ENCODE results near the gene SPP2.

Gene SPP2

DNA sequence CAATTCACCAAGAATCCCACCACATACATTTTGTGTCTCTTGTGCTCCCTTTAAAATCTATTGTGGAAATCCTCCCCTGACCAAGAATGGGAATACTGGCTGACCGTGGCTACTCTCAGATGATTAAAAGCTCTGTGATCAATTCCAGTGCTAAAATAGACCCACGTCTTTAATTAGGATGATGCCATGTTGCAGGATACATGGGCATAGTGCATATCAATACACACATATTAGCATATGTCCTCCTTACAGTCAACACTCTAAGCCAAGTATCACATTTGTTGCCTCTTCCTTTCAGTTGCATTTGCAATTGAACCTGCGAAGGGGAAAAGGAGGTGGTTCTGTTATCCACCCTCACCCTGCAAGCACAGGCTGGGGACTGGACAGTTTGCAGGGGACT, 41.8 kb downstream of the SPP2 start:
- DNase-seq (ENCODE audit: low spot score) = no peak

DNA sequence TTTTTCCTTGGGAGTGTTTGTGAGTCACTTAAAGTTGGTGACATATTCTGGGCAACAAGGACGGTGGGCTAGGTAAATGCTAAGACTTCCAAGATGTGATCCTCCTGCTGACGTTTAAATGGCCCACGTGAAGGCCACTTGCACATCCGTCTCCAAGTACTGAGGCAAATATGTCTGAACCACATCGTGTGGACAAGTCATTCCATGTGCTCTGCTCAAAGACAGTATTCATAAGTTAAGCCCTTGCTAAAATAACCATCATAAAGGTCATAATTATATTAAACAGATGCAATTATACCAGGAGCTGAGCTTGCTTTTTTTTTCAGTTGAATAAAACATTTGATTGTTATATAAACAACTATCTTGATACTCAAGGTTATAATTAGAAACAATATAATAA, 44.8 kb downstream of the SPP2 start:
- DNase-seq (ENCODE audit: low spot score) = no peak

DNA sequence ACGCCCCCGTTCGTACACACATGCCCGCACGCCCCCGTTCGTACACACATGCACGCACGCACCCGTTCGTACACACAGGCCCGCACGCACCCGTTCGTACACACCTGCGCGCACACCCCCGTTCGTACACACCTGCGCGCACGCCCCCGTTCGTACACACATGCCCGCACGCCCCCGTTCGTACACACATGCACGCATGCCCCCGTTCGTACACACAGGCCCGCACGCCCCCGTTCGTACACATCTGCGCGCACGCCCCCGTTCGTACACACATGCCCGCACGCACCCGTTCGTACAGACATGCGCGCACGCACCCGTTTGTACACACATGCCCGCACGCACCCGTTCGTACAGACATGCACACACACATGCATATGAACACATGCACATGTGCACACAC, 45.7 kb downstream of the SPP2 start:
- no peak for DNase-seq (ENCODE audit: low spot score)

DNA sequence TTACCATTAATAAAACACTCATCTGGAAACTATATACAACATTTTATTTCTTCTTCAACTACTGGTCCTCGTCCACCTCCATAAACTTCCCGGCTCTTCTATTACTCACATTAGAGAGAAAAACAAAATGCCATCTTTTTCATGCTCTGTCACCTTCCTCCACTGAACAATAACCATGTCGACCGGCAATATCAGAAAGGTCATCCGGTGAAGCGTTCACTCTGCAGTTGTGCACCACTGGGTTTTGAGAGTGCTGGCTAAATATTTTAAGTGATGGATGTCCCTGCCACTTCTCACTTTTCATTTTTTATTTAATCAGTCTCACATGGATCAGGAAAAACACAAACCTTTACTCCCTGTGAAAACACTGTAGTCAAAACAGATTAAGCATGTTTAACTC, 48.2 kb downstream of the SPP2 start:
- DNase-seq (ENCODE audit: low spot score) = no peak

DNA sequence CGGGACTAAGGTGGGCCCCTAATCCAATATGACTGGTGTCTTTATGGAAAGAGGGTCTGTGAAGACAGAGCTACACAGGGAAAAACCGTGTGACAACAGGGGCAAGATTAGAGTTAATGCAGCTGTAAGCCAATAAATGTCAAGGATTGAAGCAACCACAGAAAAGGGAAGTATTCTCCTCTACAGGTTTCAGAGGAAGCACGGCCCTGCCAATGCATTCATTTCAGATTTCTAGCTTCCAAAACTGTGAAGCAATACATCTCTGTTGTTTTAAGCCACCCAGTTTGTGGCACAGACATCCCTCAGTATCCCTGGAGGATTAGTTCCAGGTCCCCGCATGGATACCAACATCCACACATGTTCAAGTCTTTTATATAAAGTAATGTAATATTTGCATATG, 48.8 kb downstream of the SPP2 start:
- no peak for DNase-seq (ENCODE audit: low spot score)

DNA sequence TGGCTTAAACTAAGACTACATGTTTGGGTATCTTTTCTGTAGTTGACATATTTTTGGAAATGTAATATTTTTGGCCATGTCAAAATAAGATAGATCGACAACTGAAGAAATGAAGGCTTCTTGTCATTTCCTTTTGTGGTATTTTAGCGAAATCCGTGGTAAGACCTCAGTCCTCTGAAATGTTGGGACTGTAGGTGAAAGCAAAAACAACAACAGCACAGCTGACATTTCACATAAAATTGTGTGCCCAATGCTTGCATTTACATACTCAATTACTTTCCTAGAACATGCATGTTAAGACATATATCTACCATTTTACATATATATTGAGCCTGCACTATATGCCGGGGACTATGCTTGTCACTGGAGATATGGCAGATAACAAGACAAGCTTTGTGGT, 50.2 kb downstream of the SPP2 start:
- no peak for DNase-seq (ENCODE audit: low spot score)

DNA sequence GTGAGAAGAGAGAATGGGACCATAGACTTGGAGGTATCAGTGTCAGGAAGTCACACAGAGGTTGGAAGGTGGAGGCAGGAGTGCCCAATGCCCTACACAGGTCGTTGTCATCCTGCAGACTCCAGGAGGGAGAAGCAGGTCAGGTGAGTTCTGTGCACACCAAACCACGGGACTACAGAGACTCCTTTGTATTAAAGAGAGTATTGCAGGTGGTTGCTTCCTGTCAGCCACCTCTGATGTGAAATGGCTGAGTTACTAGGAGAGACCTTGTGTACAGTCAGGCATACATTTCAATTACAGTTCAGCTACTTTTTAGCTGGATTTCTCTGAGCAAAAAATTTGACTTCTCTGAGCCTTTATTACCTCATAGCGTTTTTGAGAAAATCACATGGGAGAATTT, 51.6 kb downstream of the SPP2 start:
- DNase-seq (ENCODE audit: low spot score) = peak; percentile 22

DNA sequence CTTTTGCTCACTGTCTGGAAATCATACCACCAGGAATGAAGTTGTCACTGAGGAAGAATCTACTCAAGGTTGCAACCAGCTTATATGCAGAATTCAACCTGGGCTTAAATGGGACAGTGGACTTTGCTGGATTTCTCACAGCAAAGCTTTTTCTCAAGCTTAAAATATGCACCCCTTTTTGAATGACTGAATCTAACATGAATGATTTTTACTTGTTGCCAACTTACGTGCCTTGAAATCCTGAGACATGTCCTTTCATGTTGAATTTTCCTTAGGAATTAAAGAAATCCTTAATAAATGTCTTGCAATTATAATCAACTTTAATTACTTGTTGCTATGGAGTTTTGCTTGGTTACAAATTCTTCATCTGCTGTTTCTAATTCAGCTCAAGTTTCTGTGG, 57.4 kb downstream of the SPP2 start:
- no peak for DNase-seq (ENCODE audit: low spot score)

DNA sequence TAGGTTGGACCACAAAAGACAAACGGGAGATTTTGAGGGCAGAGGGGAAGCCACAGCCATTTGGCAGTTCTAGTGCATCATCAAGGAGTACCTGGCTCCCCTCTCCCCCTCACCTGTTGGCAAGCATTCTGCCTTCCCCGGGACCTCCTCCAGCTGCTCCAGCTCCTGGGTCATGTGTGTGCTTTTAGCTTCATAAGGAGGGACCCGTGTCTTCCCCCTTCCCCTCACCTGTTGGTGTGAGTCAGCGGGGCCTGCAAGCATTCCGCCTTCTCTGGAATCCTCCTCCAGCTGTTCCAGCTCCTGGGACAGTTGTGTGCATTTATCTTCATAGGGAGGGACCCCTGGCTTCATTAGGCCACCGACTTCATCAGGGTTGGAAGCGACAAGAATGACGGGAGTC, 58.8 kb downstream of the SPP2 start:
- DNase-seq (ENCODE audit: low spot score) = no peak

DNA sequence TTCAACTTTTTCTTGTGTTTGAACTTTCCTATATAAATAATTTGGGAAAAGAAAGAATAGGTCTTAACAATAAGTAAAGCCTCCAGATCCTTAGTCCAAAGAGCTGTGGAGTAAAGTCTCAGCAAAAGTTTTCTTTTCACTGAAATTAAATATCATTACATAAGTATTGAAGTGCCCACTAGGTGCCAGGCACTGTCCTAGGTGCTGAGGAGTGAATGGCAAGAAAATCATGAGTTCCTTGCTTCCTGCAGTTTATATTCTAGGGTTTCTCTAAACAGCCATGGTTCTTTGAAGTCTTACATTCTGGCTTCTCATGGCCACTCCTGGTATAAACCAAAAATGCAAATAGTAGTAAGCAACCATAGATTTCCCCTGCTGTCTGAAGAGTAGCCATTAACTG, 59.7 kb downstream of the SPP2 start:
- no peak for DNase-seq (ENCODE audit: low spot score)

DNA sequence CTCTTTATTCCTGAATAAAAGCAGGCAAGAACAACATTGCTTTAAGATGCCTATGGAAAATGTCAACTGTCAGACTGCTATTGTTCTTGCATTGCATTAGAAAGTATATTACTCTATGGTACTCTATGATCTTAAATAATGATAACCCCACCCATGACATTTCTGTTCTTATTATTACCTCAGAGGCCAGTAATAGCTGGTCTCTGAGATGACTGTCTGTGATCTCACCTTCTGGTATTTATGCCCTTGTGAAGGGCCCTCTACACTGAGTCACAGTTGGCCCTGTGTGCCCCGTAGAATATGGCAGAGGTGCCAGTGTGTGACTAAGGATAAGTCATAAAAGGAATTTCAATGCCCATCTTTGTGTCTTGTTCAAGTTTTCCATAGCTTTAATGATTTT, 61.0 kb downstream of the SPP2 start:
- no peak for DNase-seq (ENCODE audit: low spot score)

DNA sequence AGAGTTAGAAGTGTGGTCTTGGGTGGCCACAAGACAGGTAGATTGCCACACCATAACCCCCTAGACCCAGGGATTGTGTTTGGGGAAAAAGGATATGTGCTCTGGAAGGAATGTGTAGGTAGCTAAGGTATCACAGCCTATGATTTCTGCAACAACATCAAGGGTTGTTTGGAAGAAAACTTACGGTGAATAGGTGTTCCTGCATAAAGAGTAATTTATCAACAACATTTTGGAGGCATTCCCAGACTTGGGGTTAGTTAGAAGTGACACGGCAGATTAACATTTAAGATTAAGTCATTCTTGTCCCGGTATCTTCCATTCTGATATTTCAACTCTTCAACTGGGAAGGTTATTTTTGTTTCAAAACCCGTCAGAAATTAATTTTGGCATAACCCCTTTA, 65.5 kb downstream of the SPP2 start:
- DNase-seq (ENCODE audit: low spot score) = no peak

DNA sequence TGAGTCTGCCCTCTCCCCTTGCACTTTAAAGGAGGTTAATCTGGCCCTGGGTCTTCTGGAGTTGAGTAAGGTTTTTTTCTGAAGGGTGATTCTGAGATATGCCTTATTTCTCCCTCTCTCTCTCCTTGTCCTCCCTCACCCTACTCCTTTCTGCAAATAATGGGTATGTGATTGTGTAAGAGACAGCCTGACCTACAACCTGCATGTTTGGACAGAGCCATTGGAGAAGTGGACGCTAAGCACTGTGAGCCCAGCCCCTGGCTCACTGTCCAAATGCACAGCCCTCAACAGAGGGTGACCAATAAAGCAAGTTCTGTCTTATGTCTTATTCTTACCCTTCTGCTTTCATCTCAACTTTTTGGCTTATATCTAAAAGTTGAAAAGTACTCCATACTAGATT, 71.5 kb downstream of the SPP2 start:
- DNase-seq (ENCODE audit: low spot score) = no peak

DNA sequence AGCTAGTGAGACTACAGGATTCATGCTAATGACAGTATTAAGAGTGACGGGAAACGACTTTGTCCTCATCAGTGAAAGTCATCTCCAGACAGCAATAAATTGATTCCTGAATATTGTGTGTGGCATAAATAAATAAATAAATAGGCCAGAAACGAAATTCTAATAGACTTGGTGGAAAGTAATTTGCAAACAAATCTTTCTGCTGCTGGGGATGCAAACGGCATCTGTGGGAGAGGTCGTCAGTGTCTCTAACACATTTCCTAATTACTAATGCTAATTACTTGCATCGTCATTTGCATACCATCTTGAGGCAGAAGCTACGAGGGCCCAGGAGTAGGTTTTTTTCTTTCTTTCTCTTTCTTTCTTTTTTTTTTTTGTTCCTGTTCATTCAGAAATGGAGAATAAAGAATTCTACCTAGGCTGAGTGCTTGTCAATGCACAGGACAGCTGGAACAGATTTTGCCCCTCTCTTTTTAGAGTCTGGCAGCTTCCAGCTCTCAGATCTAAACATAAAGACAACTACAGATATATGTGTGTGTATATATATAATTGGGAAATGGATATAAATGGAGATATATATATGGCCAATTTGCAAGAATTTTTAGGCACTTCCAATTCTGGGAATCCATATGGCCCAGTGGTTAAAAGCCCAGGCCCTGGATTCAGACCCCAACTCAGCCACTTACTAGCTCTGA, 75.1 kb downstream of the SPP2 start:
- no peak for DNase-seq (ENCODE audit: low spot score)

DNA sequence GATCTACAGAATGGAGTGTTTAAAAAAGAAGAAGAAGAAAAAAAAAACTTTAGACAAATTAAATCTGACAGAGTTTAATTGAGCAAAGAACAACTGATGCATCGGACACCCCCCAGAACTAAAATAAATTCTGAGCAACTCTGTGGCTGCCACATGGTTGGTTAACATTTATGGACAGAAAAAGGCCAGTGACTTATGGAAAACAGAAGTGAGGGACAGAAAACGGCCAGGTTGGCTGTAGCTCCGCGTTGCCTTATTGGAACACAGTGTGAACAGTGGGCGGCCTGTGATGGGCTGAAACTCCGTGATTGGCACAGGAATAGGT, 75.6 kb downstream of the SPP2 start:
- DNase-seq (ENCODE audit: low spot score) = no peak
